ENCODE results near the gene ULK3. TPM values are rescaled to one million over a fixed set of nuclear protein-coding genes. Genes with fewer than 3 reads are reported as not detected.

ULK3 gene
- polyA plus RNA-seq, 3 donors, result 26.0 to 32.9 (median 31.5) TPM

GRCh38 chr15:74868059-74868458 is 25.1 kb upstream of the ULK3 start:
- DNase-seq (ENCODE audit: low read depth in 3 of 3, low spot score in 2 of 3), result no peak

GRCh38 chr15:74867466-74868038 is 24.6 kb upstream of the ULK3 start:
- no peak for DNase-seq (ENCODE audit: low read depth in 3 of 3, low spot score in 2 of 3)

- no peak for DNase-seq (ENCODE audit: low read depth in 3 of 3, low spot score in 2 of 3)
Observed at GRCh38 chr15:74866090-74866489, 23.1 kb upstream of the ULK3 start.

- DNase-seq (ENCODE audit: low read depth in 3 of 3, low spot score in 2 of 3), result no peak
Observed at GRCh38 chr15:74865316-74865715, 22.4 kb upstream of the ULK3 start.

- no peak for DNase-seq (ENCODE audit: low read depth in 3 of 3, low spot score in 2 of 3)
Observed at GRCh38 chr15:74864296-74864695, 21.3 kb upstream of the ULK3 start.

GRCh38 chr15:74863239-74864056 is 20.5 kb upstream of the ULK3 start:
- DNase-seq (ENCODE audit: low read depth in 3 of 3, low spot score in 2 of 3), result no peak

GRCh38 chr15:74858369-74858740 is 15.4 kb upstream of the ULK3 start:
- no peak for DNase-seq (ENCODE audit: low read depth in 3 of 3, low spot score in 2 of 3)

- DNase-seq (ENCODE audit: low read depth in 3 of 3, low spot score in 2 of 3), result no peak
Observed at GRCh38 chr15:74857671-74858368, 14.9 kb upstream of the ULK3 start.

- DNase-seq (ENCODE audit: low read depth in 3 of 3, low spot score in 2 of 3), result no peak
Observed at GRCh38 chr15:74857082-74857655, 14.2 kb upstream of the ULK3 start.

- DNase-seq (ENCODE audit: low read depth in 3 of 3, low spot score in 2 of 3), result no peak
Observed at GRCh38 chr15:74856537-74856936, 13.6 kb upstream of the ULK3 start.

- no peak for DNase-seq (ENCODE audit: low read depth in 3 of 3, low spot score in 2 of 3)
Observed at GRCh38 chr15:74855857-74856256, 12.9 kb upstream of the ULK3 start.

GRCh38 chr15:74854453-74855022 is 11.6 kb upstream of the ULK3 start:
- DNase-seq (ENCODE audit: low read depth in 3 of 3, low spot score in 2 of 3), result no peak

- no peak for DNase-seq (ENCODE audit: low read depth in 3 of 3, low spot score in 2 of 3)
Observed at GRCh38 chr15:74851960-74852359, 9.0 kb upstream of the ULK3 start.

GRCh38 chr15:74850393-74850792 is 7.4 kb upstream of the ULK3 start:
- no peak for DNase-seq (ENCODE audit: low read depth in 3 of 3, low spot score in 2 of 3)

GRCh38 chr15:74847432-74847831 is 4.5 kb upstream of the ULK3 start:
- no peak for DNase-seq (ENCODE audit: low read depth in 3 of 3, low spot score in 2 of 3)

- no peak for DNase-seq (ENCODE audit: low read depth in 3 of 3, low spot score in 2 of 3)
Observed at GRCh38 chr15:74845581-74845980, 2.6 kb upstream of the ULK3 start.

GRCh38 chr15:74845208-74845568 is 2.2 kb upstream of the ULK3 start:
- no peak for DNase-seq (ENCODE audit: low read depth in 3 of 3, low spot score in 2 of 3)

GRCh38 chr15:74844319-74845207 is 1.6 kb upstream of the ULK3 start:
- no peak for DNase-seq (ENCODE audit: low read depth in 3 of 3, low spot score in 2 of 3)

- DNase-seq (ENCODE audit: low read depth in 3 of 3, low spot score in 2 of 3), result no peak
Observed at GRCh38 chr15:74843891-74844299, 939 bp upstream of the ULK3 start.

- no peak for DNase-seq (ENCODE audit: low read depth in 3 of 3, low spot score in 2 of 3)
Observed at GRCh38 chr15:74843445-74843828, 481 bp upstream of the ULK3 start.

All from right renal cortex interstitium (tissue), 3 donors.